Stimulated activated CD8-positive, alpha-beta memory T cell treated with anti-CD3 and anti-CD28 coated beads, Interleukin-2, amount 100 ng/mL, for 1 hour (primary cell): ENCODE measurements around the gene MBOAT2.
"Not testable (repeated sequence)": the region's sequence is repeated elsewhere in the genome, so short reads cannot be mapped to it uniquely, and the experiment has no call there.

Experiments used
- DNase-seq, 2 donors: peaks; one replicate each; pipeline ENCODE4 v3.0.0-alpha.2; 2020; ENCODE audit warnings: low read depth in 2 of 2

The MBOAT2 gene

GRCh38 chr2:9003616-9004337 lies at the start of gene MBOAT2:
MBOAT2 (minus strand) TSS chr2:9003684; CDS start chr2:9003614, 70 bp downstream.
- DNase-seq, result peak; percentile 47 to 59

GRCh38 chr2:9052821-9053533 lies 49.5 kb upstream of the MBOAT2 start:
- DNase-seq, result no peak

GRCh38 chr2:9051451-9051850 lies 48.0 kb upstream of the MBOAT2 start:
- not testable (repeated sequence) for DNase-seq

- no peak for DNase-seq
These were observed 46.8 kb upstream of the MBOAT2 start for GRCh38 chr2:9050122-9050809.

- DNase-seq, result no peak
These were observed 42.1 kb upstream of the MBOAT2 start for GRCh38 chr2:9045595-9045994.

GRCh38 chr2:9043491-9043890 lies 40.0 kb upstream of the MBOAT2 start:
- DNase-seq, result not testable (repeated sequence)

- no peak for DNase-seq
These were observed 33.7 kb upstream of the MBOAT2 start for GRCh38 chr2:9037166-9037565.

GRCh38 chr2:9033385-9034168 lies 30.1 kb upstream of the MBOAT2 start:
- no peak for DNase-seq

GRCh38 chr2:9032536-9033255 lies 29.2 kb upstream of the MBOAT2 start:
- DNase-seq, result no peak

GRCh38 chr2:9032121-9032520 lies 28.6 kb upstream of the MBOAT2 start:
- no peak for DNase-seq

- no peak for DNase-seq
These were observed 27.8 kb upstream of the MBOAT2 start for GRCh38 chr2:9031246-9031645.

GRCh38 chr2:9030841-9031240 lies 27.4 kb upstream of the MBOAT2 start:
- DNase-seq, result no peak

GRCh38 chr2:9030190-9030589 lies 26.7 kb upstream of the MBOAT2 start:
- no peak for DNase-seq

- DNase-seq, result no peak
These were observed 26.2 kb upstream of the MBOAT2 start for GRCh38 chr2:9029721-9030120.

- DNase-seq, result no peak
These were observed 24.4 kb upstream of the MBOAT2 start for GRCh38 chr2:9027884-9028283.

- no peak for DNase-seq
These were observed 22.3 kb upstream of the MBOAT2 start for GRCh38 chr2:9025746-9026145.

- DNase-seq, result no peak
These were observed 21.1 kb upstream of the MBOAT2 start for GRCh38 chr2:9024575-9024974.

- DNase-seq, result no peak
These were observed 18.2 kb upstream of the MBOAT2 start for GRCh38 chr2:9021563-9022211.

GRCh38 chr2:9020267-9020666 lies 16.8 kb upstream of the MBOAT2 start:
- no peak for DNase-seq

GRCh38 chr2:9018534-9018933 lies 15.1 kb upstream of the MBOAT2 start:
- DNase-seq, result no peak

GRCh38 chr2:9018109-9018508 lies 14.6 kb upstream of the MBOAT2 start:
- no peak for DNase-seq
